Activated CD4-positive, alpha-beta T cell treated with anti-CD3 and anti-CD28 coated beads for 4 hours (primary cell): ENCODE measurements around the gene ARHGDIG.
"Not testable (repeated sequence)": the region's sequence is repeated elsewhere in the genome, so short reads cannot be mapped to it uniquely, and the experiment has no call there.

Source experiments
- DNase-seq, 2 donors: peaks; one replicate each; pipeline ENCODE4 v3.0.0-alpha.2; 2020

The ARHGDIG gene

DNA sequence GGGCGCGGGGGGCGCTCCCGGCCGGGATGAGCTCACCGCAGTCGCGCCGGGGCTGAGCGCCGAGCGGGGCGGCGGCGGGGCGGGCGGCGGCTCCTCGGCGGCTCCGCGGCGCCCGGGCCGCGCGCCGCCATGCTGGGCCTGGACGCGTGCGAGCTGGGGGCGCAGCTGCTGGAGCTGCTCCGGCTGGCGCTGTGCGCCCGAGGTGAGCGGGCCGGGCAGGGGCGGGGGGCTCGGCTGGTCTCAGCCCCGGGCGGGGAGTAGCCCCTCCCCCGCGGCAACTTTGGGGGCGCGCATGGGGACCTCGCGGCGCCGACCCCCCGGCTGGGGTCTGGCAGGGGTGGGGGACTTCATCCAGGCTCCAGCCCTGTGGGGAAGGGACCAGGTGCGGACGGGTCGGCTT is at the start of gene ARHGDIG:
TSS of gene ARHGDIG (plus strand) at position 40 of the 400 bp plus-strand sequence. CDS start at position 130, 90 bp downstream.
- no peak for DNase-seq

DNA sequence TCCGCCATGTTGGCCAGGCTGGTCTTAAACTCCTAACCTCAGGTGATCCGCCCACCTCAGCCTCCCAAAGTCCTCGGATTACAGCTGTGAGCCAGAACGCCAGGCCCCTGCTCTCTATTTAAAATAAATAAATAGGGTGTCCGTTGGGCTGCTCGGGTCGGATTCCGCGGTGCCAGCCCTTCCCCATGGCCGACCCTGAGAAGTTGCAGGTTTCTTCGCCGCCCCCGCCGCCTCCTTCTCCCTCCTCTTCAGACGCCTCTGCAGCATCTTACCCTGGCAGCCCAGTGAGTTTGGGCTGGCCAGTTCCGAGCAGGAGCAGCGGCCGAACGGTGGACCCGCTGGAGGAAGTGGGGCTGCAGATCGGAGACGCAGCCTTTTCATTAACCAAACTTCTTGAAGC is 49.4 kb upstream of the ARHGDIG start:
- DNase-seq, result no peak

GRCh38 chr16:234468-235305 is 45.7 kb upstream of the ARHGDIG start, which contains the start of gene FAM234A:
FAM234A (plus strand) TSS chr16:234821; CDS start chr16:254414, 19,593 bp downstream.
- DNase-seq, result peak; percentile 94 to 97

DNA sequence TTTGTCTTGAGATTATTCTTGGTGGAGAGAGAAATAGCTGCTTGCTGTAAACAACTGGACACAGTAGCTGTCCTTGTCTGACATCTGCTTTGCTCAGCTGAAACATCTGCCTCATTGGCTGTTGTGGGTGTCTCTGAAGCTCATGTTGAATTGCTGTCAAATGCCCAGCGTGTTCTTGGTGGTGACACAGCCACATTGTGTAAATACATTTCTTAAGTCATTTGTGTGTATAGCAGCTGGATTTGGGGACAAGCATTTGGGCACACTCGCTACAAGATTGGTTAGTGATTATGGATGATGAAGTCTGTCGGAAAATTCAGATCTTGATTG is 40.5 kb upstream of the ARHGDIG start:
- no peak for DNase-seq

DNA sequence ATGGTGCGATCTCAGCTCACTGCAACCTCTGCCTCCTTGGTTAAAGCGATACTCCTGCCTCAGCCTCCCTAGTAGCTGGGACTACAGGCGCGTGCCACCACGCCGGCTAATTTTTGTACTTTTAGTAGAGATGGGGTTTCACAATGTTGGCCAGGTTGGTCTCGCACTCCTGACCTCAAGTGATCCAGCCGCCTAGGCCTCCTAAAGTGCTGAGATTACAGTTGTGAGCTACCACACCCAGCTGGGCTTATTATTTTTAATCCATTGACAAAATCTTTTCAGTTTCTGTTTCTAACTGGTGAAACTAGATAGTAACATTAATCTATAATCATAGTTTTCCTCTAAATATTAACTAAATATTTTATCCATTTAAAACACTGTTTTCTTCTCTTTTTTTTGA is 39.8 kb upstream of the ARHGDIG start:
- DNase-seq, result no peak

- no peak for DNase-seq
These were observed 38.1 kb upstream of the ARHGDIG start for GRCh38 chr16:242281-242680.

DNA sequence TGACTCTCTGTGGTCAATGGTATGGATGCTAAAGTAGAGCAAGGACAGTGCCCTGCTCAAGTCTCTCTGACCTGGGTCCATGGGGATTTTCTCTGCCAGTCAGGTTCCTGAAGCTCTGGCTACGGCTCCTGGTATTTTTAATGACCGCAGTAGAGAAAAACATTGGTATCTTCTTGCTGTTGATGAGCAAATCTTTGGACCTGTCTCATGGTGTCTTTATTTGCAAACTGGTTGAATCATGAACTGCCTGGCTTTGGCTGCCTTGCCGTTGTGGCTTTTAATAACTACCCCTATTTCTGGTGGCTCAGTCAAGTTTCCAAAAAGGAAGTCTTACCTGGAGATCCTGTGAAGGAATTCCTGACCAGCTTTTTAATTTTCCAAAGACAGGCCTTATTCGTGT is 37.0 kb upstream of the ARHGDIG start:
- DNase-seq, result no peak

GRCh38 chr16:245105-245504 is 35.3 kb upstream of the ARHGDIG start:
- no peak for DNase-seq

- no peak for DNase-seq
These were observed 33.4 kb upstream of the ARHGDIG start for GRCh38 chr16:247027-247426.

- no peak for DNase-seq
These were observed 31.0 kb upstream of the ARHGDIG start for GRCh38 chr16:249431-249830.

DNA sequence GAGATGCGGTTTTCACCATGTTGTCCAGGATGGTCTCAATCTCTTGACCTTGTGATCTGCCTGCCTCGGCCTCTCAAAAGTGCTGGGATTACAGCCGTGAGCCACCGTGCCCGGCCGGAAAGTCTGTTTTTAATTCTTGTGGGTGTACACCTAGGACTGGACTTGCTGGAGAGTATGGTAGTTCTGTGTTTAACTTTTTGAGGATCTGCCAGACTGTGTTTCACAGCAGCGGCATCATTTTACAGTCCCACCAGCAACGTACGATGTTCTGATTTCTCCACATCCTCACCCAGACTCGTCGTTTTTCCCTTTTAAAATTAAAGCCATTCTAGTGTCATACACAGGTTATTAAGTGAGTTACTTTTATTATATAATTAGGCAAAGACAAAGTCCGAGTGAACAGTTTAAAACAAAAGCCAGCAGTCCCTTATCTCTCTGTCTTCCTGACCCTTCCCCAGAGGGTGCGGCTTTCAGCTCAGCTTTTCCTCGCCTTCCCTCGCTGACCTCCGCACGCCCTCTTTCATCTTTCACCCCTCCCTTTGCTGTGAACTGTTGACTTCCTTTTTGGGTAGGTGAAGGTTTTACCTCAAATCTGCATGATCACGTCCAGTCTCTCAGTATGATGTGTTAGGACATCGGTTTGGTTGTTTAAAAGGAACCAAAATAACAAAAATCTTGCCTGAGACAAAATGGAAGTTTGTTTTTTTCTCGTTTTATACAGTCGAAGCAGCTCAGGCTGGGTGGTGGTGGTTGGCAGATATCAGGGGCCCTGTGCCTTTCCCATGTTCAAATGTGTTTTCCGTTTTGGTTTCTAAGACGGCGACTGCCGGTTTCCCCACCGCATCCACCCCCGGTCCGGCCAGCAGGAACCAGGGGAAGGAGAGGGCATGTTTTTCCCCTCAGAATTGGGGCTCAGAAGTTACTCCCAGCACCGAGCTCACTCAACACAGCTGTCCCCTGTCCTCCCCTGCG is 27.7 kb upstream of the ARHGDIG start:
- no peak for DNase-seq

DNA sequence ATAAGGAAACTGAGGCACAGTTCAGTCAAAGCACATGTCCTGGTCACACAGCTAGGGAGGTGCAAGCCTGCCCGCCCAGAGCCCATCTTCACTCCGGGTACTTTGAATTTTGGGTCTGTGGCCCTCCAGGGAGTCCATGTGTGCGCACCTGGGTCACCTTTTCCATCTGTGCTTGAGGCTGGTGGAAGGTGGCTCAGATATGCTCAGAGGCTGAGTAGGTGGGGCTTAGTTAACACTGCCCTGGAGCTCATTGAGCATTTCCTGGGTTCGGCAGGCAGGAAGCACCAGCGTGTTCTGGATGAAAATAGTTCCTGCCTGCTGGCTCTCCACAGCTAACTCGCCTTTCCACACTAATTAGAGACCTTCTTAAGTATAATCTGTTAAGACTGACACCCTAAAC is 26.6 kb upstream of the ARHGDIG start:
- DNase-seq, result no peak

- DNase-seq, result no peak
These were observed 25.9 kb upstream of the ARHGDIG start for GRCh38 chr16:254461-254860.

DNA sequence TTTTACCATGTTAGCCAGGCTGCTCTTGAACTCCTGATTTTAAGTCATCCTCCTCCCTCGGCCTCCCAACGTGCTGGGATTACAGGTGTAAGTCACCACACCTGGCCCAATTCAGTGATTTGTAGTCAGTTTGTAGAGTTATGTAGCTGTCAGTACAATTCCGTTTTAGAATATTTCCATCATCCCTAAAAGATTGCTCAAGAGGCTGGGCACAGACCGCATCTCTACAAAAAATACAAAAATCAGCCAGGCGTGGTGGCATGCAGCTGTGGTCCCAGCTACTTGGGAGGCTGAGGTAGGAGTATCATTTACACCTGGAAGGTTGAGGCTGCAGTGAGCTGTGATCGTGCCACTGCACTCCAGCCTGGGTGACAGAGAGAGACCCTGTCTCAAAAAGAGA is 25.2 kb upstream of the ARHGDIG start:
- no peak for DNase-seq

GRCh38 chr16:258091-258490 is 22.3 kb upstream of the ARHGDIG start:
- DNase-seq, result not testable (repeated sequence)

DNA sequence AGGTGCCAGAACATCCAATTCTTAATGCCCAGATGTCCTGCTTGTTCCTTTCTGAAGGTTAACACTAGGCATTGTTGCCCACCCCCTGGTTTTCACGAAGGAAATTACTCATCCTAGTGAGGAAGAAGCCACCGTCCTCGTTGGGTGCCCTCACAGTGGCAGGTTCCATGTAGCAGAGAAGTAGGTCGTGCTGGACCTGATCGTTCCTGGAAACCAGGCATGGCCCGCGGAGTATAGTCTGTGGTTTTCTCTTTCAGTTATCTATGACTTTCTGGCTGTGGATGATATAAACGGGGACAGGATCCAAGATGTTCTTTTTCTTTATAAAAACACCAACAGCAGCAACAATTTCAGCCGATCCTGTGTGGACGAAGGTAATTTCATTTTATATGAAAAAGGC is 21.2 kb upstream of the ARHGDIG start:
- DNase-seq, result no peak

DNA sequence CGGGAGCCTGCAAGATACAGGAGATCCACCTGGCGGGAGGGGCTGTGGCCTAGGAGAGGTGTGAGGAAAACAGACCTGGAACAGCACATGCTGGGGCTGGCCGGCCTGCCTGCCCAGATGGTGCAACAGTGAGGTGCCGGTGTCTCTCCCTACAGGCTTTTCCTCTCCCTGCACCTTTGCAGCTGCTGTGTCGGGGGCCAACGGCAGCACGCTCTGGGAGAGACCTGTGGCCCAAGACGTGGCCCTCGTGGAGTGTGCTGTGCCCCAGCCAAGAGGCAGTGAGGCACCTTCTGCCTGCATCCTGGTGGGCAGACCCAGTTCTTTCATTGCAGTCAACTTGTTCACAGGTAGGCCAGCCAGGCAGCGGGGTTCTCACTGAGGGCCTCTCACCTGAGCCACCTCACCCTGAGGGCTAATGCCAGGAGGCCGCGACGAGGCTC is 20.6 kb upstream of the ARHGDIG start:
- DNase-seq, result no peak

DNA sequence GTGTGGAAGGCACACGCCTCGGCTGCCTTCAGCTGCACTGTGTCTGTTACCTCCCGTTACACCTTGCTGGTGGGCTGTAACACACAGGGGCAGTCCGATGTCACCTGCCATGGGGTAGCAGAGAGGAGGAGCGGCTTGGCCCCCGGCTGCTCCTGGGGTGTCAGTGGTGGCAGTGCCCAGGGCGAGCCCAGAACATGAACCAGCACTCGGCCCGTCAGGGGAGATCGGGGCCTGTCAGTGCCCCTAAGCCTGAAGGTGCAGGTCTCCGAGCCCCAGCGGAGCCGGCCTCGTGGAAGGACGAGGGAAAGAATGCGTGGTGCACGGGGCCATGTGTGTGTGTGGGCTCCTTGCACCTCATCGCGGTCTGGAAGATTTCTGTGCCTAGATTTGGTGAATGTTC is 20.1 kb upstream of the ARHGDIG start:
- no peak for DNase-seq

GRCh38 chr16:261031-261691 is 19.2 kb upstream of the ARHGDIG start:
- no peak for DNase-seq

DNA sequence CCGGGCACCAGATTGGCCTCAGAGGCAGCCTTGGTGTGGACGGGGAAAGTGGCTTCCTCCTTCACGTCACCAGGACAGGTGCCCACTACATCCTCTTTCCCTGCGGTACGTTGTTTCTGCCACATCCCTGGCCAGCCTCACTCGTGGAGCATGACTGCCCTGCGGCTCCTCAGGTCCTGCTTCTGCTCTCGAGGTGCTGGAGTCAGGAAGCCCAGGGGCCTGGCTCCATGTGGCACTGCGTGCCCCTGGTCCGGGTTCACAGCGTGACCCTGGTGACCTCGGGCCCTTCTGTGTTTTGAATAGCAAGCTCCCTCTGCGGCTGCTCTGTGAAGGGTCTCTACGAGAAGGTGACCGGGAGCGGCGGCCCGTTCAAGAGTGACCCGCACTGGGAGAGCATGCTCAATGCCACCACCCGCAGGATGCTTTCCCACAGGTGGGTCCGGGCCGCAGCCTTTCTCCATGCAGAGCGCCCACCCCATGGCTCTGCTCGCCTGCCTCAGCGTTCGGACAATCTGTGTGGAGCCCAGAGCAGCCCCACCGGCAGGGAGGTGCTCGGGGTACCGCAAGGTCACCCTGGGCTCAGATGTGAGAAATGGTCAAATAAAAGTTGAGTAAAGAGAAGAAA is 18.2 kb upstream of the ARHGDIG start:
- no peak for DNase-seq

DNA sequence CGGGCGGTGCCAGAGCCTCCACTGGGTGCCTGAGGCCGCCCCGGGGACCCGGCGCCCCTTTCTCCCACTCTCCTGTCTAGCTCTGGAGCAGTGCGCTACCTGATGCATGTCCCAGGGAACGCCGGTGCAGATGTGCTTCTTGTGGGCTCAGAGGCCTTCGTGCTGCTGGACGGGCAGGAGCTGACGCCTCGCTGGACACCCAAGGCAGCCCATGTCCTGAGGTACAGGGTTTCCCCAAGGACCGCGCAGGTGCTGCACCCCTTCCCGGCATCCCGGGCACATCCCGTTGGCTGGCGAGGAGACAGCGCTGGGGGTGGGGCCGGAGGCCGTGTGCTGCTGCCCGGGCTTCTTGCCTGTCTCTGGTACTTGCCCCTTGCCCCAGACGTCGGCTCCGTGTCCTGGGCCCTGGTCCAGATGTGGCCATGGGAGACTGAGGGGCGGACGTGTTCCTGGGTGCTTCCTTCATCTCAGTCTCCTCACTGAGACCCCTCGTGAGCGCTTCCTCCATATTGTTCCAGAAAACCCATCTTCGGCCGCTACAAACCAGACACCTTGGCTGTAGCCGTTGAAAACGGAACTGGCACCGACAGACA is 17.1 kb upstream of the ARHGDIG start:
- DNase-seq, result no peak

DNA sequence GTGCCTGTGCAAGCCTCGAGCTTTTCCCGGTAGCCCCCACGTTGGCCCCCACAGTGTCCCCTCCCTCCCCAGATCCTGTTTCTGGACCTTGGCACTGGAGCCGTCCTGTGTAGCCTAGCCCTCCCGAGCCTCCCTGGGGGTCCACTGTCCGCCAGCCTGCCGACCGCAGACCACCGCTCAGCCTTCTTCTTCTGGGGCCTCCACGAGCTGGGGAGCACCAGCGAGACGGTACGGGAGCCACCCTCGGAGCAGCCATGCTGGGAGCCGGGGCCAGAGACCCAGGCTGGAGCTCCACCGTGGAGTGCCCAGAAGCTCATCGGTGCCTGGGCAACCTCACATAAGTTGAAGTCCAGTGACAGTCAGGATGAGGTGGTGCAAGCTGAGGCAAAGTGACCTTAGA is 16.4 kb upstream of the ARHGDIG start:
- DNase-seq, result no peak
